GM18870 (cell line): ENCODE data around the gene ST6GALNAC2.
"Not testable (repeated sequence)": the region's sequence is repeated elsewhere in the genome, so short reads cannot be mapped to it uniquely, and the experiment has no call there.

Source experiments
- ATAC-seq: cut with Tn5 transposase; IDR thresholded peaks from one replicate; pipeline ENCODE4 v1.9.1; 2021; ENCODE audit warnings: moderate library complexity; ENCODE audit not compliant: unreplicated experiment

ST6GALNAC2 gene

DNA sequence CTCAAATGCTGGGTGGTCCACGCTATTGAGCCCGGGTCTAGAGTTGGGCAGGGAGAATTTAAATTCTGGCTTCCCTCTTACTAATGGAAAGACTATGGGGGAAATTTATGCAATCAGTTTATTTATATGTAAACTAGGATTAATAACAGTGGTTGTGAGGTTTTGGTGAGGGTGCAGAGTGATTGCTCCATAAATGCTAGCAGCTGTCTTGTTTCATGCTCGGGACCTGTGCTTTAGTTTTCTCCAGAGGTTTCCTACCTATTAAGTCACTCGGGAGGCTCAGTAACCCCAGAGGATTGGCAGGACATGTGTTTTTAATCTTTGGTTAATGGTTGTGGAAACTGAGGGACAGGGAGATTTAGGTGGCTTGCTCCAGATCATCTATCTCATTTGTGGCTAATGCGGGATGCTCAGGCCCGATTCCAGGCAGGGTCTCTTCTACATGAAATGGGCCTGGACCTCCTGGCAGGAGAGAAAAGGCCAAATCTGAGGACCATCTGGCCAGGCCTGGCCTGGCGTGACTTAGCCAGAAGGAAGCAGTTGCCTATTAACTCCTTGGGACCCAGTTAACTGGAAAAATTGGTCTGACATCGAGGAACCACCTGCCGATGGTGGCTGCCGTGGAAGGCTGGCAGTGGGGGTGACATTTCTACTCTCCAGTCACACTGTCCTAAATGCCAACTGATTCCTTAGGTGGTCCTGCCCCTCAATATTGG is 43.8 kb downstream of the ST6GALNAC2 start:
- ATAC-seq, result no peak

DNA sequence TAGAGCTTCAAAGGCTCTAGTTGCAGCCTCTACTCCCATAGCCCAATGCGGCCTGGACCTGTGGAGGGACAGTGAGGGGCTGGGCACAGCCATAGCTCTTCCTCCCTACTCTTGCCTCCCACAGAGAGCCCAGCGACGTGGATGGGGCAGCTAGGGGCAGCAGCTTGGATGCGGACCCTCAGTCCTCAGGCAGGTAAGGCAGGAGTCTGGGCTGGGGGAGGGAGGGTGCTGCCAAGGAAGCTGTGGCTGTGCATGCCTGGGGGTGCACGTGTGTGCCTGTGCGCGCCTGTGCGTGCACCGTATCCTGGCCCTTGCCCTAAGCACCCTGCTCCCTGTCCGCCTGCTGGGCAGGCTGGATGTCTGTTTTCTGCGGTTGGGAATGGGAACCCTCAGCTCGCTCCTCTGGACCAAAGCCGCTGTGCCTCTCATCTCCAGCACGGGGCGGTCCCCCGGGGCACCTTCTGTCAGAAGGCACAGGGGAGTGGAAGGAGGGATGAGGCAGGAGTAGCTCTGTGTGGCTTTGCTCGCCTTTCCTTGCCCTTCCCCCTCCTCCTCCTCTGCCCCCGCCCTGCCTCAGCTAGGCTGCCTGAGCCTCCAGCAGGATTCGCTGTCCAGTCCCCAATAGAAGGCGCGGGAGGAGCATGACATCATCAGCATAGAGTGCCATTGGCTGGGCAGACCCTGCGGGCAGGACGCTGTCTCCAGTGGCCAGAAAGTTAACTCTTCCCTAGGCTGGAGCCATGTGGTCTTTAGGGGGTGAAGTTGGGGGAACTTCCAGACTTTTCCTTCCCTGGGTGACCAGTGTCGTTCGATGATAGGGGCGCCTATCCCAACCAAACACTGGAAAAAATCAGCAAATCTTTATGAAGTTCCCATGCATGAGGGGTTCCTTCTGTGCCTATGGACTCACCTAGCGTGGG is 45.0 kb downstream of the ST6GALNAC2 start:
- ATAC-seq, result no peak

DNA sequence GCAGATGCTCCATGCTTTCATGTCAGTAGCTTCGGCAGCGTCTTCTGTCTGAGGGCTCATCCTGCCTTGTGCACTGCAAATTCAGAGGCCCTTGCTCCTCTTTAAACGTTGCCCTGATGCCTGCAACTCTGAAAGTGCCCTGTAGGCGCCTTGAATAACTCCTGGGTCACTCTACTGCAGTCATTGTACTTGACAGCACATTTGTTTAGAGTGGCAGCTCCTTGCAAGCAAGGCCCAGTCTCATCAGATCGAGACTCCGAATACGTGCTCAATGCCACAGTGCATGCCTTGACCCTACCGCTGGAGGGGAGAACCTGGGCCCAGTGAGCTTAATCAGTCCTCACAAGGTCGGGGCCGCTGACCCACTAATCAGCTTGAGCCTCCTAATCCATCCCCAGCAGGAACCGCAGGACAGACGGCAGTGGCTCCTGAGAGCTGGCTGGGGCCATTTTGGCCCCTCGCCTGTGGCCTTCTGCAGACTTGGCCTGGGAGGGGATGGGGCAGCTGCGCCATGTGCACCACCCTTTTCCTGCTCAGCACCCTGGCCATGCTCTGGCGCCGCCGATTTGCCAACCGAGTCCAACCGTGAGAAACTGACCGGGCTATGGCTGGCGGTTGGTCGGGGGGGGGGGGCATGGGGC is 45.9 kb downstream of the ST6GALNAC2 start, which contains the start of gene PRCD:
PRCD (plus strand) TSS at position 414 of the 641 bp plus-strand sequence; CDS start at position 512, 98 bp downstream.
- no peak for ATAC-seq

DNA sequence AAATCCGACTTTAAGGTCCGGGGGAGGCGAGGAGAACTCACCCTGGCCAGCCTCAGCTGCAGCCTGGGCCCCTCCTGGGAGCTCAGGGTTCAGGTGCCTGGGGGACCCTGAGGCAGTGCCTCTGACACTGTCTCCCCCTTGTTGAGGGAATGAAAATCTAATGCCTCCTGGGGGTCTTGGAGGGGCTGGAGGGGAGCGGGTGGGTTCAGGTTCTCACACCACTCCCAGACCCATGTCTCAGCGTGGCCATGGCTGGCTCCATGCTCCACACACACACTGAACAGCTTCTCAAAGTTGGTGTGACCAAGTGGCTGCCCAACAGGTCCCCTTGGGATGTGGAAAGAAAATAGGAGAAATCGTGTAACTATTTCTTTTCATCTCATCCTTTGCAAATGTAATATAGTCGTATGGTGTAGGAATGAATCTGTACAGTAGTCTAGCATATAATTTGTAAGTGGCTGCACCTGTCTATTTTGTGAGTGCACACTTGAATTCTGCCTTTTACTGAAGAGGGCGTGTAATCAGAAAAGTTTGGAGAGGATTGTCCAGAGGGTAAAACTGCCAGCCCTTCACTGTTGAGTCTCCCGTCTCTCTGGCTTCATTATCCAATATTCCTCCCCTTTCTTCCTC is 46.6 kb downstream of the ST6GALNAC2 start:
- no peak for ATAC-seq

DNA sequence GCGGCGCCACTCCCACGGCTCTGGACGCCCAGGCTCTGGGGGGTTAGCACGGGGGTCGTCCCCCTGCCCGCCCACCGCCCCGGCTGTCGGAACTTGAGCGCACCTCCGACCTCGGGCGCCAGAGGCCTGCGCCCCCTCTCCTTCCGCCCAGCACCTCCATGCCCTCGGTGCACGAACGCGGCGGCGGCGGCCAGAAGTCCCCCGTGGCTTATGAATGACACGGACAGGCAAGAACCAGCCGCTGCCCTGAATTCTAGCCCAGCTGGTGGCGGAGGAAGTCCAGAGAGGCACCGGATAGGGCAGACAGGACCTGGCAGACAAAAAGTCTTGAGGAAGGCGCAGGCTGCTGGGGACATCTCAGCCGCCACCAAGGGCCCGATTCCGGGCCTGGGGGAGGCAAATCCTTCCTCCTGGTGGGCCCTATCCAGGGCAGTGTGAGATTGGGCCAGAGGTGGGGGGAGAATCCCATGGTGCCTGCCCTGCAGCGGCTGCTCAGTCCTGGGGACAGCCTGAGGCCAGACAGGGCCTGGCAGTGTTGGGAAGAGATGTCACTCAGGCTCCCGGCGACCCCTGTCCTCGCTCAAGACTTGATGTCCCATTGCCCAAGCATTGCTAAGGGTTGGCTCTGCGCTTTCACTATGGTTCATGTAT is 47.3 kb downstream of the ST6GALNAC2 start:
- no peak for ATAC-seq

DNA sequence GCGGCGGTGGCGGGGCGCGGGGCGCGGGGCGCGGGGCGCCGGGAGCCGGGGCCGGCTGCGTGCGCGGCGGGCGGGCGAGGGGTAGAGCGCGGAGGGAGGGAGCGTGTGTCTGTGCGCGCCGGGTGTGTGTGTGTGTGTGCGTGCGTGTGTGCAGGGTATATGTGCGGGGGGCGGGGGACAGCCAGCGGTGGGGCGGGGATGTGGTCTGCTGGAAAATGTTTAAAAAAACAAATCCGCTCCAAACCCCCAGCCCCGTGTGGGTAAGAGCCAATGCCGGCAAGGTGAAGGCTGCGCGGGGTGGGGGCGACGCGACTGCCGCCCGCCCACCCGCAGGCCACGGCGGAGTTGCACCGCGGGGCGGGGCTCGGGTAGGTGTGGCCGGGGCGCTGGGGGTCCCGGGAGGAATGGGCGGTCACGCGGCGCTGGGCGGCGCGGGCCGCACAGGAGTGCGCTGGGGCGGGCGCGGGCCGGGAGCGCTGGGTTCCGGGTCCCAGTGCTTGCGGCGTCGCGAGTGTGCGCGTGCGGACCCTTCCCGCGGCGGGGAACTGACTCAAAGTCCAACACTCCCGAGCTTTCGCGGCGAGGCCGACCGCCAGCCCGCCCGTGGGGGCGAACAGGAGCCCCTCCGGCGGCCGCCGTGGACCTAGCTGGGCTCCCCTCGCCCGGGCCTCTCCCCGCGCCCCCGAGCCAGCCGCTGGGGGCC is 47.9 kb downstream of the ST6GALNAC2 start, which contains the start of gene CYGB:
CYGB (minus strand) TSS at position 132 of the 703 bp plus-strand sequence. CDS start 167 bp downstream, outside the sequence.
- no peak for ATAC-seq

DNA sequence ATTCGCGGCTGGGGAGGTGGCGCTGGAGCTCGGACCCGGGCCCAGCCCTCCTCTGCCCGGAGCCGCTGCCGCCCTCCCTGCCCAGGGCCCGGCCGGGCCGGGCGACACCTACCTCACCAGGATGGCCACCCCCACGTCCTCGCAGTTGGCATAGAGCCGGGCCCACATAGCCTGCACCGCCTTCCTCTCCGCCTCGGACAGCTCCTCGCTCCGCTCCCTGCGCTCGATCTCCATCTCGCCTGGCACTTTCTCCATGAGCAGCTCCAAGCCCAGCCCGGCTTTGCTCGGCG is 48.4 kb downstream of the ST6GALNAC2 start:
- ATAC-seq, result no peak

DNA sequence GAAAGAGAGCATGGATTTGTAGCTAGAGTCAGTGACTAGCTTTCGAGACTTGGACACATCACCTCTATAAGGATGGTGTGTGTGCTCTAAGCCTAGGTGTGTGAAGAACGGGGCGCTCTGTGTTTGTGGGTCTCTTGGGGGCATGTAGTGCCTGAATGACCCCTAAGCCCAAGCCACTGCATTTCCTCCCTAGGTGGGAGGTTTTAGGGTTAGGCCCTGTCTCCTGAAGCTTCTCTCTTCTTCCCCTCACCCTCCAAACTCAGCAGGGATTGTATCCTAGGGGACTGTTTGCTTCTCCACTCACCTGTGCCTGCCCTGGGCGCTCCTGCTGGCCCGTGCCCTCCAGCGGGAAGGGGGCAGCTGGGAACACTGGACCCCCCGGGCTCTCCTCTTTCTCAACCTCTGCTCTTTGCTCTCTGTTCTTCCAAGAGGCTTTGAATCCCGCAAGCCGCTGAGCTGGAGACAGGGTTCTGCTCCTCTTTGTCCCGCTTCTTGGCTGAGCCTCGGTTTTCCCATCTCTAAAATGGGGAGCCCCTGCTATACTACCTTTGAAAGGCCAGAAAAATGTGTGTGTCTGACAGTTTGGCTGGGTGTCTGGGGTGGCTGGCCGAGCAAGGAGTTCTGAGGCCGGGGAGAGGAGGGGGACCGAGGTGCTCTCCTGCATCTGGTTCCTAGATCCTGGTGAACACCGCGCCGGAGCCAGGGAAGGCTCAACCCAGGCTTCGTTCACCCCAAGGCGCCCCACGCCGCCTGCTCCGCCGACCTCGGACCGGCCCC is 49.0 kb downstream of the ST6GALNAC2 start:
- ATAC-seq, result no peak

DNA sequence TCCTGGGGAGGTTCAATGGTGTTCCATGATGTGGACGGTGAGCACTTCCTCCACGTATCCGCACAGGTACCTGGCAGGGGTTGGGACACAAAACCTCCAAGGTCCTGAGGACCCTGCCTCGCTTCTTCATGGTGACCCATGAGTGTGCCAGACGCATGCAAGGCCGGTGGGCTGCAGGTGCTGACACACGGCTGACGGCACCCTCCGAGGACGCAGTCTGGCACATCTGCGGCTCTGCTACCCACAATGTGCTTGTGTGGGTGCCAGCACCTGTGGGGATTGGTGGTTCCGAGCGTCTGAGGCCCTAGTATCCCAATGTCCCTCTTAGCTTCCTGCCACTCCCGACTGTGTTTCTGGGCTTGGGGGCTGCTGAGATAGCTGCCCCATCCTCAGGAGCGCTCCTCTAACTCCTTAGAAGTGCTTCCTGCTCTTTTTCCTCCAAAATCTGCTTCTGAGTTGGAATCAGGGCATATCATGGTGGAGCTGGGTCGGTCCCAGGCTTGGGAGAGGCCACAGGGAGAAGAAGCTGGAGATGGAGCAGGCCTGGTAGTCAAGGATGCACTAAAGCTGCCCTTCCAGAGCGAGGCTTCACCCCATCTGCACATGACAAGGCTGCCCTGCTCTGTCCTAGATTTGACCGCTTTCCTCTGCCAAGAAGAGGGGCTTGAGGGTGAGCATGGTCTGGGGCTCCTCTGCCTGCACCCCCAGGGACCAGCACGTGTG is 49.7 kb downstream of the ST6GALNAC2 start:
- no peak for ATAC-seq

DNA sequence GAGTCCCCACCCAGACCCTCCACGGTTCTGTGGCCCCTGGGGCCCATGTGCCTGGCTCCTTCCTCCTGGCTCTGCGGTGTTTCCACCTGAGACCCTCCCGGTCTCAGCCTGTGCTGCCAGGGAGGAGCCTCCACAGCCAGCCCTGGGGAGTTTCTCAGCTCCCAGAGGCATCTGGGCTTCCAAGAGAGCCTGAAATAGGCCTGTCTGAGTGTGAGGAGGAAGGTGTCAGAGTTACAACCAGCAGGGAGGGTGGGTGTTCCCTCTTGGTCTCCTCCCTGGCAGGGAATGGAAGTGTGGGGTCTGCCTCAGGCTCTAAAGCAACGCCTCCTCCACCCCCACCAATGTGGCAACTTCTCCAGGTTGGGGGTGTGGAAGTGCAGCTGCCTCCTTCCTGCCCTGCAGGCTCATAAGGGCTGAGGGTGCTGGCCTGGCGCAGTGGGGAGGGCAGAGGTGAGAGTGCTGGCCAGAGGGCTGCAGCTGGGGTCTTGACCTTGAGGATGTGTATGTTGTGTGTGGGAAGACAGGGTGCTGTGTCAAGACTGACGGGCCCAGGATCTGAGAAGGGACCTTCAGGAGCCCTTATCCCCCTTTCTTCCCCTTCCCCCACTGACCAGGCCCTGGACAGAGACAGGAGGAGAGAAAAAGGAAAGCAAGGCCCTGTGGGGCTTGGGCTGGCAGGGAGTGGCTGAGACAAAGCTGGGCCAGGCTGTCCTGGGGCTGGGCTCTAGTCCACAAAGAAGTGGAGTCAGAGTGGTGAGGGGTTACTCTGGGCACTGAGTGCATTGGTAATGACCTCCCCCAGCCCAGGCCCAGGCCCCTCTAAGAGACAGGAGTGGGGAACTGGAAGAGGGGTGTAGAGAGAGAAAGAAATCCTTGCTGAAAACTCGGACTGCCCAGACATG is 50.6 kb downstream of the ST6GALNAC2 start:
- ATAC-seq, result no peak

DNA sequence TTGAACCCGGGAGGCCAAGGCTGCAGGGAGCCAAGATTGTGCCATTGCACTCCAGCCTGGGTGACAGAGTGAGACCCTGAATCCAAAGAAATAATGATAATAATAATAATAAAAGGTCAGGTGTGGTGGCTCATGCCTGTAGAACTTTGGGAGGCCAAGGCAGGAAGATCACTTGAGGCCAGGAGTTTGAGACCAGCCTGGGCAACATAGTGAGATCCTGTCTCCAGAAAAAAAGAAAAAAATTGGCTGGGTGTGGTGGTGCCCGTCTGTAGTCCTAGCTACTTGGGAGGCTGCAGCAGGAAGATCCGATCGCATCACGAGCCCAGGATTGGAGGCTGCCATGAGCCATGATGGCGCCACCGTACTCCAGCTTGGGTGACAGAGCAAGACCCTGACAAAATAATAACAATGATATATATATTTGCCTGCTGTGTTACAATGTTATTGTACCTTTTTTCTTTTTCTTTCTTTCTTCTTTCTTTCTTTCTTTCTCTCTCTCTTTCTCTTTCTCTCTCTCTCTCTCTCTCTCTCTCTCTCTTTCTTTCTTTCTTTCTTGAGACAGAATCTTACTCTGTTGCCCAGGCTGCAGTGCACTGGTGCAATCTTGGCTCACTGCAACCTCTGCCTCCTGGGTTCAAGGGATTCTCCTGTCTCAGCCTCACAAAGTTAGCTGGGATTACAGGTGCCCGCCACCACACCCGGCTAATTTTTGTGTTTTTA is 51.9 kb downstream of the ST6GALNAC2 start:
- not testable (repeated sequence) for ATAC-seq

DNA sequence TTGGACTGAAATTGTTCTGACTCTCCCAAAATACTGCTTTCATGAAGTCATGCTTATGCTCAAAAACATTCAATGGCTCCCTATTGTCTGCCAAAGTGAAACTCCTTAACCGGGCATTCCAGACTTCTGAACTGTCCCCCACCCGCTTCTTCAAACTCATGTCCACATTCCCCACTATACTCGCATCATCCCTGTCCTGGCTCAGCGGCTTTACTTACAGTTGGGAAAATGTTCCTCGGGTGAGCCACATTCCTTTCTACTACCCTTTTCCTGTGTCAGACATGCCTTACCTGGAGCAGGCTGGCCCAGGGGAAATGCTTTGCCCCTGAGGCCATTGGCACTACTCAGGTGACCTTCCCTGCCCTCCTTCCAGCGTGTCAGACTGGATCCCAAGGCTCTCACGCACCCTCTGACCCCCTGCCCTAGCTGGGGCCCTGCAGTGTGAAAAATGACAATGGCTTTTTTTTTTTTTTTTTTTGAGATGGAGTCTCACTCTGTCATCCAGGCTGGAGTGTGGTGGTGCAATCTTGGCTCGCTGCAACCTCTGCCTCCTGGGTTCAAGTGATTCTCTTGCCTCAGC is 53.5 kb downstream of the ST6GALNAC2 start:
- no peak for ATAC-seq

DNA sequence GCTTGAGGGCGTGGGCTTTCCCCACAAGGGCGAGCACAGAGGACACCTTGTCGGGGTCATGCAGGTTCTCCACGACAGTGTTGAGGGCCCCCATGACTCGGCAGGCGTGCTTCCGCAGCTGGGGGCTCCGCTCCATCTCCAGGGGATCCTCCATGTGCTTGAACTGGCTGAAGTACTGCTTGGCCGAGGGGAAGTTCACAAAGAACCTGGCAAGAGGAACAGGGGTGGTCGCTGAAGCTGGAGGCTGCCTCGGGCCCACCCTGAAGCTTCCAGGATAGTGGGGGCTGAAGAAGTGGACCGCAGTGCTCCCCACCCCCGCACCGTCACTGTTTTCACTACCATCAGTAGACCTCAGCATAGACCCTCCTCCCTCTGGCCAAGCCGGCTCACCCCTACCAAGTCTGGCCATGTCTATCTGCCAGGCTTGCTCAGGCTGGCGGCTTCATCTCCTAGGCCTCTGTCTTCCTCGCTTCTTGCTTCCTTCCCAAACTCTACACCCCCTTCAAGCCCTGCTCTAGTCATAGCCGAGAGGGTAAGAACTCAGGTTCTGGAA is 54.1 kb downstream of the ST6GALNAC2 start:
- ATAC-seq, result no peak

DNA sequence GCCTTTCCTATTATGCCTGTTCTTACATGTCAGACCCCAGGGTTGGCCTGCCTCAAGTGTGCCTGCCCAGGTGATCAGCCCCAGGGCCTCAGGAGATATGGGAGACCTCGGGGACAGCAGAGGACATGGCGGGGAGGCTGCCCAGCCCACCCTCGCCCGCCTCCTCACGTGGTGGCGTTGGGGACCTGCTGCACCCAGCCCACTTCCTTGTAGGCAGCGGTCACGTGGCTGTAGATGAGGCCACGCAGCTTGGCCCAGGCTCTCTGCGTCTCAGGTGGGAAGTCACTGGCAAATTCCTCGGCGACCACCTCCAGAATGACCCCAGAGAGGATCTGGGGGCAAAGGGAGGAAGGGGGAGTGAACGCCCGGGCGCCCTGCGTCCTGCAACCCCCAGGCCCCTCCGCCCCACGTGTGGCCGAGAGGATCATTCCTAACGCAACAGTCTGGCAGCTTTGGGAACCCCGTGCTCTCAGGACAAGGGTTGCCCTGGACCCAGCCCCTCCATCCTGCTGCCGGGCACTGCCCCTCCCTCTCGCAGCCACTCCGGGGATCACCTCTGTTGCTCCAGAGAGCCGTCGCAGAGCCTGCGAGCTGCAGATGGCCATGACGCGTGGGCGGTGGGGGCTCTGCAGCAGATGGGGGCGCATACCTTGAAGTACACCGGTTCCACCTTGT is 54.7 kb downstream of the ST6GALNAC2 start:
- no peak for ATAC-seq

DNA sequence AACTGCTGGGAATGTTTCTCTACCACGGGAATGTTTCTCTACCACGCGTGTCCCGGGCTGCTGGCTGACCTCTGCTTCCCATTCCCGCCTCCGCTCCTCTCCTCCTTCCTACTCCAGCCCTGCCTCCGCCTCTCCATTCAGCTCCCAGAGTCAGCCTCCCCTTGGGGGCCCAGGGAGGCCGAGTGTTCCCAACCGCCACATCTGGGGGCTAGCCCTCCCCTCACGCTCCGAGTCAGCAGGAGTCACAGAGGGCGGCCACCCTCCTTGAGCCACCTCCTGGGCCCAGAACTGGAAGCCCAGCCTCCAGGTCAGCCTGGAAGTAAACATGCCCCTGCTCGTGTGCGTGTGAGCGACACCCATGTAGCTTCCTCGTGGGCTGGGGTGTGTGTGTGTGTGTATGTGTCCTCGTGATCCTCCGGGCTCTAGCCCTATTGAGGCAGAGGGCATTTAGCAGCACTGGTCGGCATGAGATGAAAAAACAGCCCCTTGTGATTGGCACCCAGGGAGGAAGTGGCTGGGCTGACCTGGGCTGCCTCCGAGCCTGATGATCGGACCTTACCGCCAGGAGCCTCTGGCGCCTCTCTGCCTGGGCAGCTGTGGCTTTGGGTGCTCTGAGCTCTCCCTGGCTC is 55.5 kb downstream of the ST6GALNAC2 start:
- no peak for ATAC-seq
